Neural cell (in vitro differentiated cells): ENCODE measurements around the gene BZW2. TPM values are rescaled to one million over a fixed set of nuclear protein-coding genes. Genes with fewer than 3 reads are reported as not detected.

Experiments used
- H2AFZ ChIP-seq: fragments of 200-600, 300-800 bp; sonication (generic), shearing (Covaris generic); 2 replicates; pipeline ENCODE4 v1.6.0; 2014; ENCODE audit warnings: low read depth, mild to moderate bottlenecking, antibody characterized with exemption, low read length, moderate library complexity
- H3F3A ChIP-seq: fragments of 200-600 bp; shearing (Covaris generic); 2 replicates; pipeline ENCODE4 v1.6.1; 2016; ENCODE audit warnings: mild to moderate bottlenecking, moderate library complexity, mixed read lengths, antibody characterized with exemption, low read length; ENCODE audit not compliant: insufficient read depth, poor library complexity, severe bottlenecking
- H3K27ac ChIP-seq: fragments of 200-600, 300-800 bp; sonication (generic), shearing (Covaris generic); 2 replicates; pipeline ENCODE4 v1.5.1; 2014; ENCODE audit warnings: mild to moderate bottlenecking, low read length, moderate library complexity
- H3K27me3 ChIP-seq: fragments of 300-800, 200-600 bp; sonication (generic), shearing (Covaris generic); 2 replicates; pipeline ENCODE4 v1.6.0; 2014; ENCODE audit warnings: mild to moderate bottlenecking, low read depth, low read length, moderate library complexity; ENCODE audit not compliant: insufficient read depth
- H3K36me3 ChIP-seq: fragments of 300-800, 200-600 bp; sonication (generic), shearing (Covaris generic); 2 replicates; pipeline ENCODE4 v1.5.1; 2014; ENCODE audit warnings: mild to moderate bottlenecking, antibody characterized with exemption, low read length, moderate library complexity; ENCODE audit not compliant: insufficient read depth
- H3K4me2 ChIP-seq: fragments of 300-800, 200-600 bp; sonication (generic), shearing (Covaris generic); 2 replicates; pipeline ENCODE4 v1.6.0; 2014; ENCODE audit warnings: mild to moderate bottlenecking, low read length
- H3K4me3 ChIP-seq: fragments of 300-800, 200-600 bp; sonication (generic), shearing (Covaris generic); 2 replicates; pipeline ENCODE4 v1.5.1; 2014; ENCODE audit warnings: mild to moderate bottlenecking, low read length, moderate library complexity
- H3K79me2 ChIP-seq: fragments of 200-600 bp; shearing (Covaris generic); replicated peaks from 2 replicates; pipeline ENCODE4 v1.6.0; 2014; ENCODE audit warnings: mild to moderate bottlenecking, low read length, moderate library complexity; ENCODE audit not compliant: insufficient read depth
- H3K9ac ChIP-seq: fragments of 300-800, 200-600 bp; sonication (generic), shearing (Covaris generic); 2 replicates; pipeline ENCODE4 v1.6.1; 2016; ENCODE audit warnings: mild to moderate bottlenecking, low read length, mixed read lengths
- H3K9me2 ChIP-seq: fragments of 200-600 bp; shearing (Covaris generic); 2 replicates; pipeline ENCODE4 v1.6.1; 2016; ENCODE audit warnings: mild to moderate bottlenecking, low read length, mixed read lengths; ENCODE audit not compliant: insufficient read depth
- H3K9me3 ChIP-seq: fragments of 200-600, 300-800 bp; sonication (generic), shearing (Covaris generic); 2 replicates; pipeline ENCODE4 v1.6.1; 2016; ENCODE audit warnings: mild to moderate bottlenecking, mixed run types, low read length, moderate library complexity, mixed read lengths
- H4K20me1 ChIP-seq: fragments of 200-600 bp; shearing (Covaris generic); 2 replicates; pipeline ENCODE4 v1.6.1; 2016; ENCODE audit warnings: mild to moderate bottlenecking, mixed run types; ENCODE audit not compliant: insufficient read depth
- CTCF ChIP-seq: fragments of 450-650 bp; IDR thresholded peaks from 2 replicates; pipeline ENCODE4 v1.5.1; 2014; ENCODE audit warnings: antibody characterized with exemption, mild to moderate bottlenecking, moderate library complexity; ENCODE audit not compliant: poor library complexity, severe bottlenecking
- EP300 ChIP-seq: fragments of 450-650 bp; conservative IDR thresholded peaks from 2 replicates; pipeline ENCODE4 v1.6.1; 2014; ENCODE audit warnings: antibody characterized with exemption, mild to moderate bottlenecking, moderate library complexity; ENCODE audit not compliant: poor library complexity, severe bottlenecking
- EZH2 ChIP-seq: fragments of 200-600, 300-800 bp; shearing (Covaris generic), sonication (generic); IDR thresholded peaks from 2 replicates; pipeline ENCODE4 v1.6.1; 2014; ENCODE audit warnings: antibody characterized with exemption, low read length, borderline replicate concordance, mild to moderate bottlenecking; ENCODE audit not compliant: insufficient read depth, poor library complexity, severe bottlenecking
- MXI1 ChIP-seq: fragments of 450-650 bp; conservative IDR thresholded peaks from 2 replicates; pipeline ENCODE4 v1.6.1; 2014; ENCODE audit warnings: antibody characterized with exemption, mild to moderate bottlenecking; ENCODE audit not compliant: poor library complexity, severe bottlenecking
- POLR2AphosphoS5 ChIP-seq: IDR thresholded peaks from 2 replicates; pipeline ENCODE4 v1.6.1; 2012
- RAD21 ChIP-seq: fragments of 450-650 bp; conservative IDR thresholded peaks from 2 replicates; pipeline ENCODE4 v1.6.1; 2014; ENCODE audit warnings: antibody characterized with exemption, mild to moderate bottlenecking, moderate library complexity
- REST ChIP-seq: IDR thresholded peaks from 2 replicates; pipeline ENCODE4 v1.6.1; 2012; ENCODE audit warnings: borderline replicate concordance
- SMC3 ChIP-seq: fragments of 450-650 bp; conservative IDR thresholded peaks from 2 replicates; pipeline ENCODE4 v1.6.1; 2014; ENCODE audit warnings: antibody characterized with exemption, mild to moderate bottlenecking, moderate library complexity; ENCODE audit not compliant: poor library complexity
- TAF1 ChIP-seq: IDR thresholded peaks from 2 replicates; pipeline ENCODE4 v1.6.1; 2012; ENCODE audit warnings: low read depth
- polyA plus RNA-seq: library from polyadenylated mRNA; depleted of rRNA; stranded (reverse); fragments of >200 nt; gene quantifications from 2 replicates; pipeline ENCODE4 v1.2.3, GENCODE V29; 2014

The BZW2 gene
- polyA plus RNA-seq, 1 donor from 2014 or later = 203 TPM

DNA sequence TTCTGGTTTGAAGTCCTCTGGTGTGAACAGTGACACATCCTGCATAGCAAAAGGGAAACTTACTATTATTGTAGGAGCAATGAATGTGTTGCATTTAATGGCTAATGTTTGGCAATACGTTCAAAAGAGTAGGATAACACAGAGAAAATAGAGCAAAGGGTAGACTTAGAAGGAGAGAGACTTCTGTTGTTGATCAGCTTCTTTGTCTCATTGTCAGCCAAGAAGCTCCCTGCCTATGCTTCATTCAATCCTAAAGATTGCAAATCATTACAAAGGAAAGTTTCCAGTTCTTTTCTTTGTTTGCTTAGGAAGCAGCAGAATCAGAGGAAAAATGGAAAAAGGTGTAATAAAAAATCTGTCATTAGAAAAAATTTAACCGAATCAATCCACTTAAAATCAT is 99.7 kb downstream of the BZW2 start:
- no peak overlapping the region for H3K27ac ChIP-seq
- H2AFZ ChIP-seq = no peak overlapping the region

DNA sequence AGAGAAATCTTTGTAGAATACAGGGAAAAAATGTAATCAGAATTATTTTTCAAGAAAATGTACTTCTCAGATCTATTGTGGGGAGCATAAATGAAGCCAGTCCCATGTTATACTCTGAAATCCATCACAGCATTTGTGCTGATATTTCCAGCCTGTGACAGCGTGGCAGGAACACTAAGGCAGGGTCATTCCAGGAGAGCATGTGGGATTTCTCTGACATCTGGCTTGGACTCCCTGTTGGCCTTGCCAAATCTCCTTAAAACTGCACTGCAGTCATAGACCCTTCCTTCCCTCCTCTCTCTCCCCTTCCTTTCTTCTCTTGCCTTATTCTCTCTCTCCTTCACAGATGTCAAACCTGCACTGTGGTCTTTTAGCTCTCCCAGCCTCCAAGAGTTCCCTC is 101.1 kb downstream of the BZW2 start:
- no peaks in the 10 kb centered on the region for H3K9me2 ChIP-seq
- H3K9me3 ChIP-seq = no peaks in the 10 kb centered on the region
- H3F3A ChIP-seq = no peaks in the 10 kb centered on the region
- H3K79me2 ChIP-seq = no peaks in the 10 kb centered on the region
- H3K27ac ChIP-seq = no peak overlapping the region
- no peak overlapping the region for H3K9ac ChIP-seq
- no peak overlapping the region for H3K4me3 ChIP-seq
- no peak overlapping the region for H3K4me2 ChIP-seq
- H4K20me1 ChIP-seq = no peaks in the 10 kb centered on the region
- TF ChIP-seq EZH2 (no peak), POLR2AphosphoS5 (no peak), TAF1 (no peak), RAD21 (no peak), REST (no peak), MXI1 (no peak), SMC3 (no peak)
- H2AFZ ChIP-seq = no peak overlapping the region
- no peaks in the 10 kb centered on the region for H3K27me3 ChIP-seq
- H3K36me3 ChIP-seq = no peaks in the 10 kb centered on the region

More for the DNA sequence above, 99.7 kb downstream of the BZW2 start:
- Histone ChIP-seq H3K4me3 (no peak overlapping the region), H3K36me3 (no peaks in the 10 kb centered on the region), H4K20me1 (no peaks in the 10 kb centered on the region), H3K4me2 (no peak overlapping the region), H3K9me3 (no peaks in the 10 kb centered on the region), H3K79me2 (no peaks in the 10 kb centered on the region), H3F3A (no peaks in the 10 kb centered on the region), H3K27me3 (no peaks in the 10 kb centered on the region), H3K9ac (no peak overlapping the region), H3K9me2 (no peaks in the 10 kb centered on the region)
- TF ChIP-seq RAD21 = no peak
- no peak for TF ChIP-seq SMC3
- TF ChIP-seq POLR2AphosphoS5 = no peak
- TF ChIP-seq CTCF = no peak
- no peak for TF ChIP-seq EP300
- TF ChIP-seq EZH2 = no peak
- TF ChIP-seq MXI1 = no peak
- no peak for TF ChIP-seq TAF1
- TF ChIP-seq REST = no peak
